GM21390 (cell line): Measurements from ENCODE around the gene BBS5.
A peak's percentile ranks its signal among the peaks of the same experiment; 100 is the strongest.
"Not testable (repeated sequence)": the region's sequence is repeated elsewhere in the genome, so short reads cannot be mapped to it uniquely, and the experiment has no call there.

Source experiments
- ATAC-seq: cut with Tn5 transposase; IDR thresholded peaks from one replicate; pipeline ENCODE4 v1.9.1; 2021; ENCODE audit not compliant: unreplicated experiment

BBS5 gene

DNA sequence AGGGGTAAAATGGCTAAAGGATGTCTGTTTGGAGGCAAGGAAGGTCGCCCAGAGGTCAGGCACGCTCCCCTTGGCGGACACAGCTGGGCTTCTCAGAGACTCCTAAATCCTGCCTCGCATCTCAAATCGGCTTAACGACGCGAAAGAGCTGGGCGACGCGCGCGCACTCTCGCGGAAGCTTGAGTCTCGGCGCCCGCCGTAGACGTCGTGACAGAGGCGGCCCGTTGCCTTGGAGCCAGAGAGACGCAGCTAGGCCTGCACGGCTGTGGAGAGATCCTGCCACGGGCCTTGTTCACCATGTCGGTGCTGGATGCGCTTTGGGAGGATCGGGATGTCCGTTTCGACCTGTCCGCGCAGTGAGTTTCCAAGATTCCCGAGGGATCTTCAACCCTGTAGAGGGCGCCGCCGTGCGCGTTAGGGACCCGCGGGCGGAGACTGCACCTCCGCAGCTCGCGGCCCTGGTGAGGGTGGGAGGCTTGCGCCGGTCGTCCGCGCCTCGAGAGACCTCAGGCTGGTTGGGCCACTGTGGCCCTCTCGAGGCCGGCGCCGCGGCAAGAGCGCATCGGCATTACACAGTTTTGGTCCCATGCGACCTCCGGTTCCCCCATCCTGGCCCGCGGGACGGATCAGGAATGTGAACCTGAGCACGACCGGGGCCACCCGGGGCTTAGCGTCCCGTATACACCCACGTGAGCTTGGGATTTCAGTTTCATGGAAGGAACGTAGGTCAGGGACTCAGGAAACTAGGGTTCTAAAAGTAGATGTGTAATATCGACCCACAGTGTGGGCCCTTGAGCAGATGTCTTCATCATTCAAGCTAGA is at the start of gene BBS5:
BBS5 (plus strand) TSS at position 238 of the 822 bp plus-strand sequence; CDS start at position 298, 60 bp downstream.
- peak; percentile 96 for ATAC-seq

DNA sequence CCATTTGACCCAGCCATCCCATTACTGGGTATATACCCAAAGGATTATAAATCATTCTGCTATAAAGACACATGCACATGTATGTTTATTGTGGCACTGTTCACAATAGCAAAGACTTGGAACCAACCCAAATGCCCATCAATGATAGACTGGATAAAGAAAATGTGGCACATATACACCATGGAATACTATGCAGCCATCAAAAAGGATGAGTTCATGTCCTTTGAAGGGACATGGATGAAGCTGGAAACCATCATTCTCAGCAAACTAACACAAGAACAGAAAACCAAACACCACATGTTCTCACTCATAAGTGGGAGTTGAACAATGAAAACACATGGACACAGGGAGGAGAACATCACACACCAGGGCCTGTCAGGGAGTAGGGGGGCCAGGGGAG is 47.5 kb upstream of the BBS5 start:
- not testable (repeated sequence) for ATAC-seq

DNA sequence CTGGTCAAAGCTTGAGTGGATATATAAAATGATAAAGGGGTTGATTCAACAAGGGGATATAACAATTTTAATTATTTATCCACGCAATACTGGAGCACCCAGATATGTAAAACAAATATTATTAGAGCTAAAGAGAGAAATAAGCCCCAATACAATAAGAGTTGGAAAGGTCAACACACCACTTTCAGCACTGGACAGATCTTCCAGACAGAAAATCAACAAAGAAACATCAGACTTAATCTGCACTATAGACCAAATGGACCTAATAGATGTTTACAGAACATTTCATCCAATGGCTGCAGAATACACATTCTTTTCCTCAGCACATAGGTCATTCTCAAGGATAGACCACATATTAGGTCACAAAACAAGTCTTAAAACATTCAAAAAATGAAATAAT is 45.1 kb upstream of the BBS5 start:
- not testable (repeated sequence) for ATAC-seq

DNA sequence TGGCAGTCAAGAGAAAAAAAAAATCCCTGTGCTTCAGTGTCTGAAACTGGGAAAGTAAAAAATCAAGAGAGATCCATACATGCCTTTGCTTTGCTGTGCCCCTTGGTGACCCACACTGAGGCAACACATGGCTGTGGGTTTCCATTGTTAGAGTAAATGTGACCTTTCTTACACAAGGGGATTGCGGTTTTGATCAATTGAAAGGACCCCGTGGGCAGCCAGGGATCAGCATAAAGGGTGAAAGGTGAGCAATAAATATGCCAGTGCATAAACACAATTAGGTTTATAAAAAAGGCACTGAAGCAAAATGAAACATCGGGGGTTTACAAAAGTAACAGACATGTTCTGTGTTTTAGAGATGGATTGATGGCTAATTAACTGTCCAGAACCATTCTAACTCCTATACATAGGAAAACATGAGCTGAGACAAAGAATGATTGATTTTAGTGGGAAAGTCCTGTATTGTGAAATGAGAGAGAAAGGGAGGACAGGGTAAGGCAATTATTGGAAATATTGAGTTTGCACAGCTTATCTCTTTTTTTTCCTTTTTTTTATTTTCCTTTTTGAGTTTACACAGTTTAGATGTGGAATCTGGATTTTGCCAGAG is 40.7 kb upstream of the BBS5 start:
- ATAC-seq = no peak

DNA sequence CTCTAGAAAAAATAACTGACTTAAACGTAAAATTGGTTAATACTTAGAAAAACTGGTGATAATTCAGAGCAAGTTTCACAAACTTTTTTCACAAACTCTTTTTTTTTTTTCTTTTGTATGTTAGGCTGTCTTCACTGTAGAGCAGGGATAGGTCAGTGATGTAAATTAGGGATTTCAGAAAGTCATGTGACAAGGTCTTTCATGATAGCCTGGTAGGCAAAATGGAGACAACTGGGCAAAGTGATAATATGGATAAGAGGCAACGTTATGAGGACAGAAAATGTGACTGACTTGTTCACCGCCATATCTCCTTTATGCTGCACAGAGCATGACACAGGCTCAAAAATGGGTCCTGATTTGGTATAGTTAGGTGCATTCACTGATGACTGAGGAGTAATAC is 39.4 kb upstream of the BBS5 start:
- no peak for ATAC-seq

DNA sequence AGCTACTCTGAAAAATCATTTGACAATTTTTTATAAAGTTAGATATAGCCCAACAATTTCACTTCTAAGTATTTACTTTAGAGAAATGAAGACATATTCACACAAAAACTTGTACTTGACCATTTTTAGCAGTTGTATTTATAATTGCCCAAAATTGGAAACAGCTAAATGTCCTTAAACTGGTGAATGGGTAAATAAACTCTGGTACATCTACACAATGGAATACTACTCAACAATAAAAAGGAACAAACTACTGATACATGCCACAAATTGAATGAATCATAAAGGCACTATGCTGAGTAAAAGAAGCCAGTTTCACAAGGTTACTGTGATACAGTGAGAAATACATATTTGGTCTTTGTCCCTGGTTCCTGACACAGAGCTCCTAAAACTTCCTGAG is 32.8 kb upstream of the BBS5 start:
- ATAC-seq = no peak

DNA sequence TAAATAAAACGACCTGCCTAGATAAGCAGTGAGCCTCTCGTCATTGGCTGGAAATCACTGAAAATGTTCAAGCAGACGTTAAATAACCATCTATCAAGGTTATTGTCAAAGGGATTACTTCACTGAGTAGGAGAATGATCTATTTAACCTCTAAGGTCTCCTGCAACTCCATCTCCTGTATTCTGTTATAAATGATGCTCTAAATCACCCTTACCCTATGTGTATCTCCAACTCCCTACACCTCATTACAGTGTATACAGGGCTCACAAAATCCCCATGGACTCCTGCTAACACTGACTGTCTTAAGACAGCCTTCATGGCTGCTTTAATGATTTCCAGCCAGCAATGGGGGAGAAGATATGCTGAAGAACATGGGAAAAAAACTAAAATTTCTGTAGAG is 31.0 kb upstream of the BBS5 start:
- ATAC-seq = no peak

DNA sequence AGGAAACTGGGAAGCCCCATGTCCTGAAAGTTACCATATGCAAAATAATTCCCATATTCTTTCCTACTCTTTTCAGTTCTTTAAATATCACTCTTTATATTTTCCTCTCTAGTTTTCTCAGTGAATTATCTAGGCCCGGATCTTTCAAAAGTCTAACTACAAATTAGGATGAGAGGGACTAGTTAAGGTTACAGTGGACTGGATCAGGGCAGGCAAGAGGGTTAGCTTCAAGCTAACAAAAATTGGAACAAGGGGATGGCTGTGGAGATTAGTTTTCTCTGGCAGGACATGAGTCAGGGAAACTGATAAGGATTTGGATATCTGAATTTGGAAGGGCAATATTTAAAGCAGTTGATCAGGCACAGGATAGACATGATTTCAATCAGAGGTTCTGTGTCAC is 30.4 kb upstream of the BBS5 start:
- no peak for ATAC-seq

DNA sequence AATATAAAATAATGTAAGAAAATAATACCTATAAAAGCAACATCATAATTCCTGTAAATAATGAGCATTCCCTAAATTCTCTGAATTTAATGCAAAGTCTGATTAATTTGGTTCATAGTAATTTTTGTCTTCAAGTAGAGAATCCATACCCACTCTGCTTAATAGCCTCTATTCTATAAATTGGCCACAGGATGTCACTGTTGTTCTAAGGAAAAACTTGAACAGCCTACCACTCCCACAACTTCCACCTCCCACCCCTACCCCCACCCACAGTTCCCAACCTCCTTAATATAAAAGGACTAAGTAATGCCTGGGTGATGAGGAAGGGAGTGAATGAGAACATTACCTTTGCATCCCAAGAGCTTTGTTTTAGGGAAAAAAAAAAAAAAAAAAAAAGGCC is 27.2 kb upstream of the BBS5 start:
- no peak for ATAC-seq

DNA sequence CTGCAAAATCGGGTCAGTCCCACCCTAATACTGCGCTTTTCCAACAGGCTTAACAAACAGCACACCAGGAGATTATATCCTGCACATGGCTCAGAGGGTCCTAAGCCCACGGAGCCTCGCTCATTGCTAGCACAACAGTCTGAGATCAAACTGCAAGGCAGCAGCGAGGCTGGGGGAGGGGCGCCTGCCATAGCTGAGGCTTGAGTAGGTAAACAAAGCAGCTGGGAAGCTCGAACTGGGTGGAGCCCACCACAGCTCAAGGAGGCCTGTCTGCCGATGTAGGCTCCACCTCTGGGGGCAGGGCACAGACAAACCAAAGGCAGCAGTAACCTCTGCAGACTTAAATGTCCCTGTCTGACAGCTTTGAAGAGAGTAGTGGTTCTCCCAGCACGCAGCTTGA is 26.2 kb upstream of the BBS5 start:
- ATAC-seq = not testable (repeated sequence)

DNA sequence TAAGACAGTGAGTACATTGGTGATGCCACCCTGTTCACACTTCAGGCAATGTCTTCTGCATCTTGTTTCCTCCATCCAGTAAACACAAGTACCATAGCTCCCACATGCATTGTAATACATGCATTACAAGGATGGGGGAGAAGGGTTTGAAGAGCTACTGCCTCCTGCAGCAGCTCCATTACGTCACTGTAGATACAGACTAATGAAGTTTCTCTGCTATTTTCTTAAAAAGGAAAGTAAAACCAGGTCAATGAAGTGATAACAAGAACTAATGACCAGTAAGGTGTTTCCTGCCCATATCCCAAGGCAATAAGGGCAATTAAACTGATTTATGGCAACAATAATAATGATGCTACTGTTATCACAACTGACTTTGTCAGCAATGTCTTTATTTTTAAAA is 18.2 kb upstream of the BBS5 start:
- ATAC-seq = no peak

DNA sequence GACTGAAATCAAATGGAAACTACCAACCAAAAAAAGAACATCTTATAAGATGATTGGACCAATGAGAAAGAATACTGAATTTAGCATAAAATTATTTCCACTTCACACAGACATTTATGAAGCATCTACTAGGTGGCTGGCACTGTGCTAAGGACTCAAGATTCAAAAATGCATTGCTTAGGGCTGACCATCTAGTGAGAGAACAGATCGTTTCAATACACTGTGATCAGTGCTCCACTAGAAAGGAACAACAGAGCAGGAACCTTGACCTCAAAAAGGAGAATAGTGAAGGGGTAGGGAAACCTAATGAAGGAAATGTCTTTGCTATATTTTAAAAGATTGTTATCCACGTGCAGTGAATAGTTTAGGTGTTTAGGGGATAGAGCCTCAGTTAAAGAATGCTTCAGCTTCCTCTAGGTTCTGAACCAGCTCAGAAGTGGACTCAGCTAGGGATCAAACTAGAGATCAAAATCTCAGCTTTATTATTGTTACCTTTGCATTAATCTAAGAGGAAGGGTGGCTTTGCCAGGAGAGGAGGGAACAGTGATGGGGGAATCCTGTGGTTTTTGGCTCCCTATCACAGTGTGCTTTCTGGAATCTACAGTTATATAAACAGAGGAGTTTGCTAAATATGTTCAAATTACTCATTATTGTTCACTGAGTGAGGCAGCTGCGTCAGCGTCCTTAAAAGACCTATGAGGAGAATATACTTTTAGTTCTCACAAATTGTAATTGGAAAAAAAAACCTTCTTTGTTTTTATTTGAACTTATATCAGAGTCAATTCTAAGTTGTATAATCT is 16.2 kb upstream of the BBS5 start:
- no peak for ATAC-seq

DNA sequence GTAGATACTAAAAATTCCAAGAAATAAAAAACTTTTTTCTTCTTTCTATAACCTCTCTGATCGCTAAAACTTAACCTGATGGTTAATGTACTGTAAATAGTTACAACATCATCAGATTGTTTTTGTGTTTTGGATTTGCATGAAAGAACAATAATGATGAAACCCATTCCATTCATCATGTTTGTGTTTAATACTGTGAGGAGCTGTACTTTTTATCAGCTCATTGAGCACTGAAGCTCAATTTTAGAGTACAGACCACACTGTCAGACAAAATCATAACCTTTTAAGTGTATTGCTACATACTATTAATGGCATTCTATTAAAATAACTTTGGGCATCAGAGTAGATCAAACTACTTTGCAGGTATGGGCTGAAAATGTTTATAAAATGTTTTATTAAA is 14.8 kb upstream of the BBS5 start:
- no peak for ATAC-seq

DNA sequence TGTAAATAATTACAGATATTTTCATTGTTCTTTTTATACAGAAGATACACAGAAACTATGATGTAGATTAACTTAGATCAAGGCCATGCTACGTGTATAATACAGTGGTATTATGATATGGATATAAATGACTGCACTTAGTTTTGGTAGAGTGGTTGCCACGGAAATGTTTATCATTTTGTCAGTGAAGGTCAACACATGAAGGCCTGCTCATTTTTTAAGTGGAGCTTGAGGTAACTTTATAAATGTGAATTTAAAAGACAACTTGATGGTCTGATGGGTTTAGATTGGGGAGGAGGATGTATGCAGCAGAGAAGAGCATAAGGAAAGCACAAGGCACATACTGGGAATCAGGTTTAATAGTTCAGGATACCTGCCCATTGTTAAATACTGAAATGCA is 14.4 kb upstream of the BBS5 start:
- ATAC-seq = no peak

DNA sequence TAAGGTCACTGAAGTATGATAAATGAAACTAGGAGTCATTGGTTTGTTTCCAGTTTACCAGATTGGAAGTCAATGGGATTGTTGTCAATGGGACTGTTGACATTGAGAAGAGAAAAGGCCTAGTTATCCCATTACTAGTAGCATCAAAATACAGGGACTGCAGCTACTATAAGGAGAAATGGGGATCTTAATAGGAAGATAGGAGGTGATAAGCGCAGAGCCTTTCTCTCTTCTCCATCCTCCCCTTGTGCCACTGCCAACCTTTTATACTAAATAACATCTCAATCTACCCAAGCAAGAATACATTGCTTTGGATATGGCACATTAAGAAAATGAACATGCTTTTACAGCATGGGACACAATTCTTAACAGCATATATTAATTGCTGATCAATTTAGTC is 10.5 kb upstream of the BBS5 start:
- no peak for ATAC-seq

DNA sequence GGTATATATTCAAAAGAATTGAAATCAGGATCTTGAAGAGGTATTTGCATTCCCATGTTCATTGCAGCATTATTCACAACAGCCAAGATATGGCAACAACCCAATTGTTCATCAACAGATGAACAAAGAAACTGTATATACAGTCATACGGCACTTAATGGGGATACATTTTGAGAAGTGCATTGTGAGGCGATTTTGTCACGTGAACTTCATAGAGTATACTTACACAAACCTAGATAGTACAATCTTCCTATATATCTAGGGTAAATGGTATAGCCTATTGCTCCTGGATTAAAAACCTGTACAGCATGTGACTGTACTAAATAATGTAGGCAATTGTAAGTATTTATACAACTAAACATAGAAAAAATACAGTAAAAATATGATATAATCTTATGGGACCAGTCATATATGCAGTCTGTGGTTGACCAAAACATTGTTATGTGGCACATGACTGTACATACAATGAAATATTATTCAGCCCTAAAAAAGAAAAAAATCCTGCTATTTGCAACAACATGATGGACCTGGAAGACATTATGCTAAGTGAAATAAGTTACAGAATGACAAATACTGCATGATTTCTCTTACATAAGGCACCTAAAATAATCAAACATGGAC is 9.2 kb upstream of the BBS5 start:
- ATAC-seq = no peak

DNA sequence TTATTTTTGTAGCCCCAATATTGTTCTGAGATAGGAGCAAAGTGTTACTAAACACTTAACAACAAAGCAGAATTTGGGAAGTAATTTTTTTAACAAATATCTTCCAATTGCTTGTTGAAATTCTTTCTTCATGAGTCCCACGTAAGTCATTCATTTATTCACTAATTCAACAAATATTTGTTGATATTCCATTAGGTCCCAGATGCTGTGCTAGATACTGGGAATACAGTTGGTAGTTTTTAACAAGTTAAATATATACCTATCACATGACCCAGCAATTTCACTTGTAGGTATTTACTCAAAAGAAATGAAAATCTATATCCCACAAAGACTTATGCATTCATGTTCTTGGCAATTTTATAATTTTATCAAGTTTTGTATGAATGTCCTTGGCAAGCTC is 7.0 kb upstream of the BBS5 start:
- ATAC-seq = no peak

DNA sequence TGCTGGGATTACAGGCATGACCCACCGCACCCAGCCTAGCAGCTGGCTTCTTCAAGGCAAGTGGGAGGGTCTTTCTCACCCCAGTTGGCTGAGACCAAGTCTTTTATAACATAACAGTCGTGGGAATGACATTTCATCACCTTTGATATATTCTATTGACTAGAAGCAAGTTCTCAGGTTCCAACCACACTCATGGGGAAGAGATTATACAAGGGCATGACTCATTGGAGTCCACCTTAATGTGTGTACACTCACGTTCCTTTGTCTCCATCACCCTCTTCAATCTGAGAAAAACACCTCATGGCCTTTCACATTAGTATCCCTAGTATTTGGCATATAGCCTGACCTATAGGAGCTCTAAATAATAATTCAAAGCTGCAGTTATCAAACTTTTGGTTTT is 2.8 kb upstream of the BBS5 start:
- ATAC-seq = no peak

DNA sequence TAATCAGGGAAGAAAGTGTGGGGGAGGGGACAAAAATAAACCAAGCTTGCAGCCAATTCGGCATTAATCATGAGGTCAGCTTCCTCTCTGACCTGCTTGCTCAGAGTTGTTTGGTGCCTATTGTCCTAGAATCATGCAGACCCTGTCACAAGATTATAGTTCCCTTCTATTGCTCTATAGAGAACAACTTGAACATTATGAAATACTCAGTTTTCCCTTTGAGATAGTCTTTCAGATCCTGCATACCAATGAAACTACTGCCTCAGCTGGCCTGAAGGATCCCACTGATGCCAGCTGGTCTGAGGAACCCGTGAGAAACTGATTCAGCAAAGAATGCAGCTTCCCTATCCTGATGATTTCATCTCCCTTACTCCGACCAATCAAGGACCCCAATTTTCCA is 955 bp upstream of the BBS5 start:
- ATAC-seq = no peak

DNA sequence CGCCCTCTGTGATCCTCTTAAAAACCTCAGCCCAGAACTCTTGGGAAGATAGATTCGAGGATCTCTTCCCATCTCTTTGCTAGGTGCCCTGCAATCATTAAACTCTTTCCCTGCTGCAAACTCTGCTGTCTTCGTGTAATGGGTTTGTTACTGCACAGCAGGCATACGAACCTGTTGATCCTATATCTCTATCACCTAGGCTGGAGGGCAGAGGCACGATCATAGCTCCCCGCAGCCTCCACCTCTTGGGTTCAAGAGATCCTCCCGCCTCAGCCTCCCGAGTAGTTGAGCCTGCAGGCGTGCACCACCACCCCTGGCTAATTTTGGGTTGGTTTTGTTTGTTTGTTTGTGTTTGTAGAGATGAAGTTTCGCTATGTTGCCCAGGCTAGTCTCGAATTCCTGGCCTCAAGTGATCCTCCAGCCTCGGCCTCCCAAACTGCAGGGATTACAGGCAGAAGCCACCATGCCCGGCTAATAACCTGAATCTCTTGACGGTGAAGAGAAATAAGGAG is 493 bp upstream of the BBS5 start:
- ATAC-seq = peak; percentile 15

DNA sequence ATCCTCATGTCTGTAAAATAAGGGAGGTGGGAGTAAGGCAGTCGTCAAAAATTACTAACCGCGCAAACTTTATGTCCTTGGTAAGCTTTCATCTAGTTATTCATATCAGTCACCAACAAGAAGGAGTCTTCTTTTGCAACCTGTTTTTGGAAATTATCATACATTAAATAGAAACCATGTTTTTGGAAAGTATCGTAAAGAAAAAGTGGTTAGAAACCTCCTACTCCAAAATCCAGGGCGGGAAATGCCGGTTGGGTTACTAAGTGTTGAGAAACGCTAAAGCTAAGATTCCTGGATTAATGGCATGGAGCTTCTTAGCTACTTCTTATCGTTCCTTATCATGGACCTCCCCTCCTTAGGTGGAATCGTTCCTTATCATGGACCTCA is 778 bp downstream of the BBS5 start:
- no peak for ATAC-seq
